Fibroblast of peridontal ligament (primary cell): Measurements from ENCODE around the gene ZXDC.

ENCODE experiments used
- DNase-seq: peaks from one replicate; pipeline ENCODE4 v3.0.0-alpha.2; 2010; ENCODE audit errors: extremely low read depth

ZXDC gene

DNA sequence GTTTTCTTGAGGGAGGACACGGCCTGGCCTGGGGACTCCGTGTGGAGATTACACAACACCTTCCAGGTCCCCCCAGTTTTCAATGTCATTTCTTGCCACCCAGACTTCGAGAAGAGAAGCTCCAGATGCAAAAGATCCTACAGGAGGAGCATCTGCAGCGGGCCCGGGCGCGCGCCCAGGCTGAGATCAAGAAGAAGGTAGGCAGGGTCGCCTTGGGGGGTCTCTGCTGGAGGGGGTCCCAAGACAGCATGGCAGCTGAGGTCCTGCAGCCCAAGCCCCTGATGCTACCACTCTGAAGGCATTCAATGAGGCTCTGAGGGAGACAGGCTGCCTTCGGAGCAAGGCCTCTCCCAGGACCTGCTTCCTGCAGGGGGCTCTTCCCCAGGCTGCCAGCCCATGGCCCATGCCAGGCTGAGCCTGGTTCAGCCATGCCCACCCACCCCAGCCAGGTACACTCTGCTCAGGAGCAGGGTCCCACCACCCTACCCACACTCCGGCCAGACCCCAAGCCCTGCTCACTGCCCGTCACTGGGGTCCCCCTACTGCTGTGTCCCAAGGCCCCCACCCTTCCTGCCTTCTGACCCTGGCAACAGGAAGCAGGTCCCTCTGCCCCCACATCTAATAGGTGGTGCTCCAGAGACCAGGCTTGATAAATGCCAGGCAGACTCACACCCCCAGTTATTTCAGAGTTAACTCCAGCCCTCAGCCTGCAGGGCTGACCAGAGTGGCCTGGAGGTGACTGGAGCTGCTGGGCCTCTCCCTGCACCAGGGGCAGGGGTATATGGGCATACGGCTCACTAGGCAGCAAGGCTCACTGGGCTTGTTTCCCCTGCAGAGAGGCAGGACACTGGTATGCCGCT is 40.0 kb downstream of the ZXDC start:
- no peak for DNase-seq

DNA sequence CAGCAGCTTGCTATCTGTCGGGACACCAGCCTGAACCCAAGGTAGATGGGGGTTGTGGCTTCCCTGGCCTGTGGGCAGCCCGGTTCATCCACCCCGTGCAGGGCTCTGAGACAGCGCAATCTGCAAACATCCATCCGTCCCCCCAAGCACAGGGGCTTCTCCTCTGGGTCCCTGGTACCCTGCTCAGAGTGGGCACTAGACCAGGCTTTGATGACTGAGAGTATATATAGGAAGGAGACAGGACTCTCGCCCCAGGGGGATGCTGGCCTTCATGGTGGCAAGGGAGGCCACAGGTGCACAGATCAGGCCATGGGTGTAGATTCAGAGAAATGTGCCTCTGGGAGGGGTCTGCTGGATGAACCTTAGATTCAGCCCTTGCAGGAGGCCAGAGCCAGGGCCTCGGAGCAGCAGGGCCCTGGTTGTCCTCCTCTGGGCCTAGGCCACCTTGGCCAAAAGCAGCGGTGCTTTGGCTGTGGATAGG is 40.7 kb downstream of the ZXDC start:
- no peak for DNase-seq

DNA sequence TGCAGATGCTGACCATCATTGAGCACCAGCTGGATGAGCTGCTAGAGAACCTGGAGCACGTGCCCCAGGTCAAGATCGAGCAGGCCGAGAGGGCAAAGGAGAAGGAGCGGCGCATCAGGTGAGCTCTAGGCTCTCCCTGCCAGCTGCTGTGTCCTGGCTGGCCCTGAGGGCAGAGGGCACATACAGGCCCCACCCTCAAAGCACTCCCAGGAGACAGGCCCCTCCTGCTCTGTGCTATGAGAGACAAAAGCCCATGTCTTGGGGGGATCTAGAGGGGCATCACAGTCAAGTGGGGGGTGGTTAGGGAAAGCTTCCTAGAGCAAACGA is 41.5 kb downstream of the ZXDC start:
- DNase-seq, result no peak

DNA sequence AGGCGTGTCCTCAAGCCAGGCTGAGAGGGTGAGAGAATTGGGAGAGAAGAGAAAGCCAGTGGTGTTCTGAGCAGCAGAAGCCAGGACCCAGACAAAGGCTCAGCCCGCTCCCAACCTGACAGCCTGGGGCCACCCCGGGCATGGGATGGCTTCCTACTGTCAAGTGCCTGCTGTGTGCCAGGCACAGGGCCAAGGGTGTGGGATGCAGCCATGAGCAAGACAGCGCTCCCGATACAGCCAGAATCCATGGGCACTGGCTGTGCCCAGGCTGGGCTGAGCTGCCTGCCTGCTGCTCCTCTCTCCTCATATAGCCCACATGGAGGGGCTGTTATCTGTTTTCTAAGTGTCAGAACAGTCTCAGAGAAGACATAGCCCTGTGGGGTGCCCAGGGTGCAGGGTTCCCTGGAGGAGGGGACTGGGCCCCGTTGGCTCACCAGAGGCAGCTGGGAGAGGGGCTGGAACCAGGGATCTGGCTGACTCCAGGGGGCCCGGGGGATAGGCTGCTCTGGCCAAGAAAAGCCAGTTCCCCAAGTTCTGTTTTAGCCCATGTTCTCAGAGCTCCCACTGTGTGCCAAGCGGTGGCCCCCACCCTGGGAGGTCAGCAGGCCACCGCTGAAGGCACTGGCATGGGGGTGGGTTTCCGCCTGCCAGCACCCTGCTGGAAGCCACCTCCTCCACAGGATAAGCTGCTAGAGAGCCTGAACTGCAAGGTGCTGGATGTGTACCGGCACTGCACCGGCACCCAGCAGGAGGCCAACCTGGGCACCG is 42.0 kb downstream of the ZXDC start:
- DNase-seq, result no peak

DNA sequence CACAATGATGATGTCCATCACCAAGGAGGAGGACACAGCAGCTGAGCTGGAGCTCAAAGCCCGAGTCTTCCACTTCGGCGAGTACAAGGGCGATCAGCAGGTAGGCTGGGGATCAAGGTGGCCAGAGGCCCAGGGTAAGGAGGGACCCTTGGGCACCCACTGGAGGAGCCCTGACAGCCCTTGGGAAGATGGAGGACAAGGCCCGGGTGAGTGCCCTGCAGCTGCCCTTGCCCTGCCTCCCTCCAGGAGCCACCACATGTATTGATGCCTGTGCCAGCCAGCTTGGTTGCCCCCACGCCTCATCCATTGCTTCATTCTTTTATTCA is 42.6 kb downstream of the ZXDC start:
- DNase-seq, result no peak

DNA sequence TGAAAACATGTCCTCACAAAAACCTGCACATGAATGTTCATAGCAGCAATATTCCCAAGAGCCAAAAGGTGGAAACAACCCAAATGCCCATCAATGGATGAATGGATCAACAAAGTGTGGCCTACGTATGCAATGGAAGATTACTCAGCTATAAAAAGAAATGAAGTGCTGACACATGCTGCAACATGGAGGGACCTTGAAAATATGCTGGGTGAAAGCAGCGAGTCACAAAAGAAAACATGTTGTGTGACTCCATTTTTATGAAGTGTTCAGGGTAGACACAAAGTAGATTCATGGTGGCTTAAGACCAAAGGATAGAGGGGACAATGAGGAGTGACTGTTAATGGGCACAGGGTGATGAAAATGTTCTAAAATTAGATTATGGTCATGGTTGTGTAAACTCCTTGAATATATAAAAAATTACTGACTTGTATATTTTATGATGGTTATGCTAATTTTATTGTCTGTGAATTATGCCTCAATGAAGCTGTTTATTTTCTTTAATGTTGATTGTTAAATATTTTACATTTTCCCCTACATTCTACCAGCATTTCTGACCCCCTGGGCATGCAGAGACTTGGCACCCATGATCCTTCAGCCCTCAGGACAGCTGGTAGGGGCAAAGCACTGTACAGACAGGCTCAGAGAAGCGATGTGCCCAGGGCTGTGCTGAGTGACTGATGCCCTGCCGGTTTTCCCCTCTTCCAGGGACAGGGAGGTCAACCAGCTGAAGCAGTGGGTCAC is 43.2 kb downstream of the ZXDC start:
- peak; percentile 30 for DNase-seq

DNA sequence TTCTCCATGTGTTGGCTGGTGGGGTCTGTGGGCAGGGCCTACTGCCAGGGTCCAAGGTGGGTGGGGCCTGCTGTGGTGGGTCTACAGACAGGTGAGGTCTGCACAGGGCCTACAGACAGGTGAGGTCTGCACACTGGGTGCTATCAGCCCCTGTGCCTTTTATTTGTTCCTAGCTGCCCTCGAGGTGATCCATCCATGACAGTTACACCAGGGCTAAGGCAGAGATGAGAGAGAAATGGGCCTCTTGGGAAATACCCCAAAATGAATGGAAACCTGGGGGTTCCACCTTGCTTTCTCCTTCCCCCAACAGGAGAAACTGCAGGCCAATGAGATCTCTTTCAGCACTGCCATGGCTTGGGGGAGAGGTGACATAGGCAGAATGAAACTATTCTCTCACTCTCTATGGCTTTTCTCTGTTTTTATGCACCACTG is 44.6 kb downstream of the ZXDC start:
- DNase-seq, result no peak

DNA sequence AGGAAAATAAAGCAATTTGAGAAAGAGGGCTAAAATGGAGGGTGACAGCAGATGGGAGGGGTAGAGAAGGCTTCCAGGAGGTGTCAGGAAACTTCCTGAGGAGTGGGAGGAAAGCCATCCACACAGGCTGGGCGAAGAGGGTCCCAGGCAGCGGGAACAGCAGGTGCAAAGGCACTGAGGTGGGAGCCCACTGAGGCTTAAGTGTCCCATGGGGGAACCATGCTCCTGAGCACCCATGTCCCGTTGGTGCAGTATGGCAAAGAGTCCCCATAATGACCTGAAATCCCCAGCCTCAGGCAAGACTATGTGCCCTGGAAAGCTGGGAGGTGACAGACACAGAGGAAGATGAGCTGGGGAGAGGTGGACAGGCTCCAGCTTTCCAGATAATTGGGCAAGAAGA is 50.9 kb downstream of the ZXDC start:
- DNase-seq, result no peak

DNA sequence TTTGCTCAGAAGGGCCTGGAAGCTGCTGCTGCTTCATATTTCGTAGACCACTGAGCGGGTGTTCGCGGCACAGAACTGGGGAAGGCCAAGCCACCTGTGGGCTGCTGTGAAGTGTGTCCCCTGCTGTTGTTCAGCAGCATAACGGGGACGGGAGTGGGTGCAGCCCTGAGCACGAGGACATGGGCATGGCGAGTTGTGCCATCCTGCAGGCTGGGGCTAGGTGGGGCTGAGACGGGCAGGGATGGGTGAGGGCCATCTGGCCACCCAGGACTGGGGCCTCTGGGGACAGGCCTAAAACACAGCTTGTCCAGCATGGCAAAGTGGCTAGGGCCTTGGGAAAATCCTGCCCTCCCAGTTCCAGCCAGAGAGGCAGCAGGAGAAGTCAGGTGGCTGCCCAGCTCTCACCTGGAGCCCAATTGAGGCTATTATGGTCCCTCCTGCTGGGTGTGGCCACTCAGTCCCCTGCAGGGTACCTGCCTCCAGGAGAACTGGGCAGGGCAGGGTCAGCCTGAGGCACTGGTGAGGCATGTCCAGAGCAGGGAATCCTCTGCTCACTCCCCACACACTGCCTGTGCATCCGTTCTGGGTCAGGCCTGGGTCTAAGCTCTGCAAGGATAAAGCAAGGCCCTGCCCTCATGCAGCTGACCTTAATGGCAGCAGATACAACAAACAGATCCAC is 51.5 kb downstream of the ZXDC start:
- no peak for DNase-seq

DNA sequence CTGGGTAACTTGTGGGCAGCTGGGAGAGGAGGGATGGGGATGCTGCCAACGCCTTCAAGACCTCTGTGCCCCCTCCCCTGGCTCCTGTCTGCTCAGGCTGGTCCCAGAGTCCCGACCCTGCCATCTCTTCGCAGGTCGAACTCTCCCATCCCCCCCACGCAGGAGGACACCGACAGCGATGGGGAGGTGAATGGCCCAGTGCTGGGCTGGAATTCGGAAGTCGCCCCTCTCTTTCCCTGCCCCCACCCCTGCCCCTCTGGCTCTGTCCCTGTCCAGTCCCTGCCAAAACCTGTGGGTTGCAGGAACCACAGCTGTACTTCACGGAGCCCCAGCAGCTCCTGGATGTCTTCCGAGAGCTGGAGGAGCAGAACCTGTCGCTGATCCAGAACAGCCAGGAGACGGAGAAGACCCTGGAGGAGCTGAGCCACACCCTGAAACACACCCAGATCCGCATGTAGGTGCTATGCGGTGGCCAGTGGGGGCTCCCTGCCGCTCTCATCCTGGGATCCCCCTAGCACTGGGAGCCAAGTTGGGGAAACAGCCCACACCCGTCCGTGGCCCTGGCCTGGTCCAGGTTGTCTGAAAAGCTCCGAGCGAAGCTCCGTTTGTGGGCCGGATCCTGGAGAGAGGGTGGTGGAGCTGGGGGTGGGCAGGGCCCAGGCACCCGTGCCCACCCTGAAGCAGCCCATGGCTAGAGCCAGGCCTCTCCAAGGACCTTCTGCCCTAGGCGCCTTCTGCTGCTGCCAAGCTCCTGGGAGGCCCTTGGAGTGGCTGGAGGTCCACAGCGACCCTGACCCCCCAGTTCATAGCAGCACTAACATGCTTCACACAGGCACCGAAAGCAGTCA is 52.3 kb downstream of the ZXDC start:
- no peak for DNase-seq

DNA sequence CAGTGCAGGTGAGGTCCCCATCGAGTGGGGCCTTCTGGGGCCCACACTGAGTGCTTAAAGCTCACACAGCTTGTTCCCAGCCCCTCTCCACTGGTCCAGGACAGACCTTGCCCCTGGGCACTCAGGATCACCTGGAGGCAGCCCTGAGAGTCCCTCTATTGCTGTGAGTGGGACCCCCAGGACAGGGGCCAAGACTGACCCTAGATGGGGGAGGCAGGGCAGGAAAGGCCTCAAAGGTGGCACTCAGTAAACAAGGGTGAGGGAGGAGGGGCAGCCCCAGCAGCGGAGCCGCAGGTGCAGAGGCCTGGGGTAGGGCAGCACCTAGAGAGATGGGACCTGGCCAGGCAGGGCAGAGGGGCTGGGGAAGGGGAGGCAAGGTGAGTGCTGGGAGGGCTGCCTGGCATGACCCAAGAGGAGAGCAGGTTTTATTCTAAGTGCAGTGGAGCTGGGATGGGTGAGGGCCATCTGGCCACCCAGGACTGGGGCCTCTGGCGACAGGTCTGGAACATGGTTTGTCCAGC is 53.1 kb downstream of the ZXDC start:
- no peak for DNase-seq

DNA sequence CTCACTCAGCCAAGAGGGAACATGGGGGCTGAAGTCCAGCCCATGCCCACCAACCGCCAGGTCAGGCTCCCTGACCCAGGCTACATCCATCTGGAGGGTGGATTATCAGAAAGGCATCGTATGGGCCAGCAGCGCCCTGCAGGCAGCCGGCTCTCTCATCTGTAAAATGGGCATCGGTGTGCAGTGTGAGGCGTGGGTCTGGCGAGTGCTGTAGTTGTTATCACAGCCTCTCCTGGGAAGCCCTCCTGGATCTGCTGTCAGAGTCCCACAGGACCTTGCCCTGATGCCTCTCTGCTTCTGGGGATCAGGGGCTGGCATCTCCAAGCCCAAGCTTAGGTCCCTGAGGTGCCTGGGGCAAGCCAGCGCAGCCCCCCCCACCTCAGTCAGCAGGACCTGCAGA is 53.6 kb downstream of the ZXDC start:
- DNase-seq, result no peak

DNA sequence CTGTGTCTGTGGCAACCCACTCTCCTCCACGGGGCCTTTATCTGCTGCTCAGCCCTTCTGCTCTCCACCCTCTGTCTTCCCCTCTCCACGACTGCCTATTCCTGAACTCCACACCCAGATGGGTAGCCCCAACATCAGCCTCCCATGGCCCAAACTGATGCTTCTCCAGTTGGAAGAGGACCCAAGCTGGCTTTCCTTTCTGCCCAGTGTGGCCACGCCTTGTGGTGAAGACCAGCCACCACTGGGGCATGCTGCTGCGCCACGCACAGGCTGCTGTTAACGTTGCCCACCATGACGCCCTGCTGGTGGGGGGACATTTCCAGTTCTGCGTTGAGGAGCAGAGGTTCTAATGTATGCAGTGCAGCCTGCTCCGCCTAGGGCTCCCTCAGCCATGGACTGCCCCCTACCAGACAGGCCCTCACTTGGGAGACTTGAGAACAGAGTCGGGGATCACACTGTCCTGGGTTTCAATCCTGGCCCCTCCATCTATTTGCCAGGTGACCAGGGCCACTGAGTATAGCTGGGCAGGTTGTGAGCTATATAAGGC is 54.0 kb downstream of the ZXDC start:
- no peak for DNase-seq

DNA sequence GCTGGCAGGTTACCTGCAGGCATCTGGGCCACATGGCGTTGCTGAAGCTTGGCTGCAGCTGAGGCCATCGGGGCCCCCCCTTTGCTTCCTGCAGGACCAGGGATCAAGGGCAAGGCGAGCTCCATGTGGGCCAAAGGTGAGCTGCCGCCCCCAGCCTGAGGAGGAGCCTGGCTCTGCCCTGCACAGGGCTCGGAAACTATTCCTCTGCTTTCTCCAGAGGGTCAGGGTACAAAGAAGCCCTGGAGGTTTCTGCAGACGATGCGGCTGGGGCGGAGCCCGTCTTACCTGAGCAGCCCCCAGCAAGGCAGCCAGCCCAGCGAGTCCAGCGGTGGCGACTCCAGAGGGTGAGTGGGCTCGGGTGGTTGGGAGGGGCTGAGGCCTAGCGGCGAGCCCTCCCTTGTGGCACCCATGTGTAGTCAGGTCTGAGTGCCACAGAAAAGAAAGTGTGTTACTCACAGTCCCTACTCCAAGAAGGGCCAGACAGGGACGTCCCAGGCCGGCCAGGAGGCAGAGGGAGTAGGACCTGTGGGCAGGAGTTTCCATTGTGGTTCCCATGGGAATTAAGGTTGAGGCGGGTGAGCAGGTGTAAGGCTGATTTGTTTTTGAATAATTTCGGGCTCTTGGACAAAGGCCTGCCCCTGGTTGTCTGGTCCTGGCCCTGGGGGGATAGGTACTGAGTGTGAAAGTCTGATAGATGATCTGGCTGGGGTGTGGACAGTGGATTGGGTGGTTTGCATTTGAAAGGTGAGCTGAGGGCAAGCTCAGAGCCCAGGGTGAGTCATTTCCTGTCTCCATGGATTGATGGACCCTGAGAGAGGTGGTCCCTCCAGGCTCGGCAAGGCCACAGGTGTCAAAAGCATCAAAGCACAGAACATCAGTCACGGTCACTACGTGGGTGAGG is 55.6 kb downstream of the ZXDC start:
- no peak for DNase-seq

DNA sequence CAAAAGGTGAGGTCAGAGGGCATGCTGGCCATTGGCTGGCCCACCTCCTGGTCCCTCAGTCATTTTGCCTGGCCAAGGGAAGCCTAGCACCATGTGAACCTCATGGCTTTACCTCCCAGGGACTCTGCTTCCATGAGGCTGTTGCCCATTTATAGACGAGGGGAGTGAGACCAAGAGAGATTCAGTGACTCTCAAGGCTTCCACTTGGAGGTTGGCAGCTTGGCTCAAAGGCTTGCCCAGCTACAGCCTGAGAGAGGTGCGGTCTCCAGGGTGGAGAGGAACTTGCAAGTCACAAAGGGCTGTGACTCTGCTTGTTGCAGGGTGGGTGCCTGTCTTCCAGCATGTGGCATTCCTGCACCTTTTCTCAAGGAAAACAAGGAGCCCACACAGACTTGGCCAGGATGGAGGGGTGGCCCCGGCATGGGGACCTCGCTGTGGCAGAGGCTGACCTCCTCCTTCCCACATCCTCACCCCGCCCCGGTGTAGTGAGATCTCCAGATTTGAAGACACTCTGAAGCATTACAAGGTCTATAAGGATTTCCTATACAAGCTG is 56.5 kb downstream of the ZXDC start:
- no peak for DNase-seq

DNA sequence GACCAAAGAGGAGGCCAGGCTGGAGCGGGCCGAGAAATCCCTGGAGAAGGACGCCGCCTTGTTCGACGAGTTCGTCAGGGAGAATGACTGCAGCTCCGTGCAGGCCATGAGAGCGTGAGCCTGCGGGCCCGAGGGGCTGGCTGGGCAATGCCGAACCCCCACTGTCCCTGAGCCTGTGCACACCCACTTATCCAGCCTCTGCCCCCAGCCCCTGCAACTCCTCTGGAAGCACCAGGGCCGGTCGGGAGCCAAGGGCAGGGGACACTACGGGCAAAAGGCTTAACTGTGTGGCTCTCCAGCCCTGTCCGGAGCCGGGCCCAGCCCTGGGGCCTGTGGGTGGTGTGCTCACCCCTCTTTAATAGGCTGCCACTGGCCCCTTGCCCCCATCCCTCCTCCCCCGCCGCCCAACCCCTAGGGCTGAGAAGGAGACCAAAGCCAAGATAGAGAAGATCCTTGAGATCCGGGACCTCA is 57.0 kb downstream of the ZXDC start:
- no peak for DNase-seq

DNA sequence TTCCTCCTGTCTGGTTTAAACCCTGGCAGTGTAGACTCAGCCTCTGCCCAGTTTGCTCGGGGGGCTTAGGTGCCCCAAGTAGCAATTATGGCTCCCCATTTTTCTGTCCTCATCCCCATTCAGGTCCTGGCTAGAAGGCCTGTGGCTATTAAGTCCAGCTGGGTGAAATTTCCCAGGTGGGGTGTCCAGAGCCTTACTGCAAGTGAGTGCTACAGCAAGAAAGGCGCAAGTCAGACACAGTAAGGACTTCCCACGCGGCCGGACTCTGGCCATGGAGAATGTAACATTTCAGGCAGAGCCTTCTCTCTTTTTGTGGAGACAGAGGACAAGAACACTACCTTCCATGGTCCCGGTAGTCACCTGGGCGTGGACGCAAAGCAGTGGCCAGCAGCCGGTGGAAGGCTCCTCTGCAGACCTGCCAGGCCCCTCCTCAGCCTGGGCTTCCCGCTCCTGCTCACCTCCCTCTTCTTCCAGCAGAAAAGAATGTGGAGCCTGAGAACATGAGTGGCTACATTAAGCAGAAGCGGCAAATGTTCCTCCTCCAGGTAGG is 57.6 kb downstream of the ZXDC start:
- no peak for DNase-seq

DNA sequence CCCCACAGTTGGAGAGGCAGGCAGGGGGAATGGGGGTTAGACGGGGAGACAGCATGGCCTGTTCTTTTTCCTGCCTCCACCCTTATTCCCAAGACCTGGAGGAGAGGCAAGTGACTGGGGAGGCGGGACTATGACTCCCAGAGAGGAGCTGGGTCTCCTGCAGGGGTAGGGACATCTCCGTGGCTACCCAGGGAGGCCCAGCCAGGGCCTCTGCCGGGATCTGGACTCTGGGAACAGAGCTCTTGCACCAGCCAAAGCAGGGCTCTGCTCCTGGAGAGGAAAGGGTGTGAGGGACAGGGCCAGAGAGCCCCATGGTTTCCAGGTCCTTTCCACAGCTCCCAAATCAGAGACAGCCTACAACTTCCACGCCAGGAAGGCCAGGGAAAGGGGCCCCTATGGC is 58.2 kb downstream of the ZXDC start:
- DNase-seq, result no peak

DNA sequence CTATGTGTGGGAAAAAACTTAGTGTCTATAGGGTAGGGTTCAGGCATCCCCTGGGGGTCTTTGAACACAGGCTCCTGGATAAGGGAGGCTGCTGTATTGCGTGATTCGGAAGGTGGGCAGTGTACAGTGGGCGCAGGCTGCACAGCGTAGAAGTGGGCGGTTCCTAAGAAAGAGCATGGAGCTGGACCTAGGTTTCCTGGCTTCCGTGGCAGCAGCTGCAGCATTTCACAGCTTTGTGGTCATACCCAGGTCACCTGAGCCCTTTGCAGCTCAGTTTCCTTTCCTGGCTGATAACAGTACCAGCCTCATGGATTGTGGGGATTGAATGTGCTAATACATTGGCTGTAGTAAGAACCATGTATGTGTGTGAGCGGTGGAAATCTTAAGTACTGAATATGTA is 58.7 kb downstream of the ZXDC start:
- DNase-seq, result no peak
